GM21423 (cell line): ENCODE data around the gene GSX2.
"Not testable (repeated sequence)": the region's sequence is repeated elsewhere in the genome, so short reads cannot be mapped to it uniquely, and the experiment has no call there.

Experiments used
- ATAC-seq: cut with Tn5 transposase; IDR thresholded peaks from one replicate; pipeline ENCODE4 v1.9.1; 2021; ENCODE audit warnings: mild to moderate bottlenecking, moderate library complexity; ENCODE audit not compliant: unreplicated experiment

The GSX2 gene

GRCh38 chr4:54099748-54100574, at the start of gene GSX2:
Gene GSX2 (plus strand): TSS chr4:54100163. CDS start chr4:54100345, 182 bp downstream.
- ATAC-seq: no peak

- no peak for ATAC-seq
These were observed 49.6 kb upstream of the GSX2 start for GRCh38 chr4:54050214-54050904.

- not testable (repeated sequence) for ATAC-seq
These were observed 46.6 kb upstream of the GSX2 start for GRCh38 chr4:54053322-54053721.

GRCh38 chr4:54054501-54054900, 45.5 kb upstream of the GSX2 start:
- no peak for ATAC-seq

- no peak for ATAC-seq
These were observed 44.5 kb upstream of the GSX2 start for GRCh38 chr4:54055494-54055893.

GRCh38 chr4:54056360-54056759, 43.6 kb upstream of the GSX2 start:
- ATAC-seq: no peak

GRCh38 chr4:54058171-54058570, 41.8 kb upstream of the GSX2 start:
- ATAC-seq: no peak

GRCh38 chr4:54060116-54060515, 39.8 kb upstream of the GSX2 start:
- no peak for ATAC-seq

- ATAC-seq: no peak
These were observed 38.9 kb upstream of the GSX2 start for GRCh38 chr4:54061067-54061466.

GRCh38 chr4:54061873-54062272, 38.1 kb upstream of the GSX2 start:
- no peak for ATAC-seq

GRCh38 chr4:54062392-54062791, 37.6 kb upstream of the GSX2 start:
- no peak for ATAC-seq

- ATAC-seq: no peak
These were observed 36.7 kb upstream of the GSX2 start for GRCh38 chr4:54063229-54063628.

- peak; percentile 19 for ATAC-seq
These were observed 36.1 kb upstream of the GSX2 start for GRCh38 chr4:54063737-54064316.

GRCh38 chr4:54064317-54065111, 35.4 kb upstream of the GSX2 start, which contains the start of gene CHIC2:
Gene CHIC2 (minus strand): TSS chr4:54064605. CDS start chr4:54064300, 305 bp downstream.
- ATAC-seq: peak; percentile 96

GRCh38 chr4:54065282-54066087, 34.5 kb upstream of the GSX2 start:
- no peak for ATAC-seq

GRCh38 chr4:54066088-54066415, 33.9 kb upstream of the GSX2 start:
- no peak for ATAC-seq

- ATAC-seq: no peak
These were observed 33.2 kb upstream of the GSX2 start for GRCh38 chr4:54066718-54067129.

GRCh38 chr4:54067166-54067565, 32.8 kb upstream of the GSX2 start:
- no peak for ATAC-seq

GRCh38 chr4:54073271-54073880, 26.6 kb upstream of the GSX2 start:
- no peak for ATAC-seq

GRCh38 chr4:54074381-54074780, 25.6 kb upstream of the GSX2 start:
- no peak for ATAC-seq
